Stimulated activated CD8-positive, alpha-beta memory T cell treated with anti-CD3 and anti-CD28 coated beads, Interleukin-7, amount 100 ng/mL, for 1 hour (primary cell): ENCODE measurements around the gene NR1I3.
"Not testable (repeated sequence)": the region's sequence is repeated elsewhere in the genome, so short reads cannot be mapped to it uniquely, and the experiment has no call there.

Experiments
- DNase-seq, 2 donors: peaks; one replicate each; pipeline ENCODE4 v3.0.0-alpha.2; 2020; ENCODE audit warnings: low read depth in 2 of 2

NR1I3 gene

DNA sequence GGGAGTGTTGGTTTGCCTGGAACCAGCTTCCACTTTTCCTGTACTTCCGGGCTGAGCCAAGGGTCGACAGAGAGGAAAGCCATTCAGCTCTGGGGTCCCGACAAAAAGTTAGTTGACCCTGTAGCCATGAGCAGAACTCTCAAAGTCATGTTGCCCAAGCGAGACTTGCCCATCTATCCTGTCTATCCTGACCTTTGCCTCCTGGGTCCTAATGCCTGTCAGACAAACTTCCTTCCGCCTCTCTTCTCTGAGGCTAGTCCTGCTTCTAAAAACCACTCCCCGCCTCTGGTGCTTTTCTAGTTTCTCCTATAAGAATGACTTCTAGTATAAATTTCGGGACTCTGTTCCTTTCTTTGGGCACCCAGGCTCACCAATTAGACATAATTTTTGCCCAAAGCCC lies 12.8 kb upstream of the NR1I3 start:
- no peak for DNase-seq

DNA sequence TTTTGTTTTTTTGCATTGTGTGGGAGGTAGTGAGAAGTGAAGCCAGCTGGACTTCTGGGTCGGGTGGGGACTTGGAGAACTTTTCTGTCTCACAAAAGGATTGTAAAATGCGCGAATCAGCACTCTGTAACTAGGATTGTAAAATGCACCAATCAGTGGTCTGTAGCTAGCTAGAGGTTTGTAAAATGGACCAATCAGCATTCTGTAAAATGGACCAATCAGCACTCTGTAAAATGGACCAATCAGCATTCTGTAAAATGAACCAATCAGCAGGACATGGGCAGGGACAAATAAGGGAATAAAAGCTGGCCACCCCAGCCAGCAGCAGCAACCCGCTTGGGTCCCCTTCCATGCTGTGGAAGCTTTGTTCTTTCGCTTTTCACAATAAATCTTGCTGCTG lies 12.1 kb upstream of the NR1I3 start:
- not testable (repeated sequence) for DNase-seq

DNA sequence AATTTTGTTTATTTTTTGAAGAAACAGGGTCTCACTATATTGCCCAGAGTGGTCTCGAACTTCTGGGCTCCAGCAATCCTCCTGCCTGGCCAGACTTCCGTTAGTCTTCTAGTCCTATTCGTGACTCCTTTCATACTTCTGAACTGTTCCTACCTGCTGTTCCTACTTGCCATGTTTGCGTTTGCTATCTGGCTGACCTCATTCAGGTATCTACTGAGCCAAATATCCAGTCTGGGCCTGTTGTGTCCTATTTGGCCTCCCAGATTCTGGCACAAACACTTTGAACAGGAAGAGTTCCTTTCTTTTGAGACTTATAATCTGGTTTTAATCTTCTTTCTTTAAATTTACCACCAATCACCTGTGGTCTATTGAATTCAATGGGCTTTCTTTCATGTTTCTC lies 6.9 kb upstream of the NR1I3 start:
- DNase-seq = no peak

DNA sequence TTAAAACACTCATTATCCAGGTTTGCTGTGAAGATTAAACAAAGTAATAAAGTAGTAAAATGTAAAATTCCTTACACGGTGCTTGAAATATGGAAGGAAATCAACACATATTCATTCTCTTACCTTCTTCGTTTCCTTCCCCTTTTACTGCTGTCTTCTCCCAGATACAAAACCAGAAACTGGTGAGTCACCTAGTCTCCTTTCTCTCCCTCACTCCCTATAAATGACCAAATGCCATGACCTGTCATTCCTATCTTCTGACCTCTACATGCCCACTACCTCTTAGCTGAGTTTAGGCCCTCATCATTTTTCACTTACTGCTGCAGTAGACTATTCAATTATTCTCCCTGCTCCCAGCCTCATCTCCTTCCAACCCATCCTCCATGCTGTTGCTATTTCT lies 4.3 kb upstream of the NR1I3 start:
- DNase-seq = no peak

DNA sequence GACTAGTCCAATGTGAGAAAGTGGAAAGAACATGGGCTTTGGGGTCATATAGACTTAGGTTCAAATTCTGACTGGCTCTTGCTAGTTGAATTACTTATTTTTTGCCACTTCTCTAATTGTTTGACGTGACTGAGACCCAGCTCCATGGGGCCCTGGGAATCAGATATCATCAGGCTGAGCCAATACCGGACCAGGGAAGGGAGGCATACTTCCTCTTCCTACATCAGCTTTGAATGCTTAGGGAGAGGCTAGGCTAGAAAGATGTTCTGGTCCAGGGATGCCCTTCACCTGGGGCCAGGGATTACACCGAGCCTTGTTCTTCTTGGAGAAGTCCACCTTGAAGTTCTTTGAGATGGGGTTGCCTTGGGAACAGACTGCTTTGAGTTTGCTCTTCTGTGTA lies 3.7 kb upstream of the NR1I3 start:
- no peak for DNase-seq

DNA sequence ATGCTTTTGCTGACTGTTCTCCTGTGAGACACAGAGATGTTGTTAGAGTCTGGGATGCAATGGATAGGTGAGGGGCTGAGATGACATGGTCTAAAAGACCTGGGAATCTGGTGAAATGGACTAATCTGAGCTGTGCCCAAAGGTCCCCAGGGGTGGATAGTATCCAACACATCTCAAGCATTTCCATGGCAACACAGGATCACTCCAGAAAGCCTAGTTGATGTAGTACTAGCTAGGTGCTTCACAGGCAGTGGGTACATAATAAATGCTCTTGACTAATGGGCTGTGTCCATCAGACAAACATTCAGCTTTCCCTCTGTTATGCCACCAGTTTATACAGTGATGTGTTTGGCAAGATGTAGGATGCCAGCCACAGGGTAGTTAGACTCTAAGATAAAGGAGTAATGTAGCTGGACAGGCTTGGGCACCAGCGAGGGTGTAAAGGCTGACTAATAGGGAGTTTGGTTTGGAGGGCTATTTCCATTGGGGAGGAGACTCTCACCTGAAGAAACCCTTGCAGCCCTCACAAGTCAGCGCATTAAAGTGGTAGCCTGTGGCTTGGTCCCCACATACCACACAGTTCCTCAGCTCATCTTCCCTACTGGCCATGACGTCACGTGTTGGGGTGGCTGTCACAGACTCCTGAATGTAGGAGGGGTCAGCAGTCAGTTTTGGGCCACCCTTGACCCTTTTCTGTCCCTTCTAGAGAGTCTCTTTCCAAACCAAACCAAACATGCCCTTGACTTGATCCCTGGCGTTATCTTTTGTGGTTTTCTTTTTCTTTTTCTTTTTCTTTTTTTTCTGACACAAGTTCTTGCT lies 1.8 kb downstream of the NR1I3 start:
- no peak for DNase-seq

DNA sequence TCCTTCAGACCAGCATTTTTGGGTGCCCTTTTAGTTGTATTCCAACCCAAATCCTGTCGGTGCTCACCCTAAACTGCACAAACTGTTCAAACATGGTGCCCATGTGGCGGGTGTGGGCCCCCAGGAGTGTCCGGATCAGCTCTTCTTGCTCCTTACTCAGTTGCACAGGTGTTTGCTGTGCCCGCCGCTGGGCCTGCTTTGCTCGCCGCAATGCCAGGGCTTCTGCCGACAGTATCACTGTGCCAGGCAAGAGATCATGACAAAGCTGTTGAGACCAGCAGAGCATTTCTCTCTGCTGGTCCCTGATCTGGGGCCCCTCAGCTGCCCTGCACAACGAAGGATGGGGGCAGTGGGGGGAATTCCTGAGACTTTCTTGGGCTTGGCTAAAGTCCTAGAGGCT lies 4.9 kb downstream of the NR1I3 start:
- DNase-seq = no peak

GRCh38 chr1:161230762-161231161 lies 7.2 kb downstream of the NR1I3 start:
- no peak for DNase-seq

GRCh38 chr1:161229896-161230295 lies 8.1 kb downstream of the NR1I3 start:
- DNase-seq = no peak

GRCh38 chr1:161228032-161228431 lies 10.0 kb downstream of the NR1I3 start:
- DNase-seq = no peak

DNA sequence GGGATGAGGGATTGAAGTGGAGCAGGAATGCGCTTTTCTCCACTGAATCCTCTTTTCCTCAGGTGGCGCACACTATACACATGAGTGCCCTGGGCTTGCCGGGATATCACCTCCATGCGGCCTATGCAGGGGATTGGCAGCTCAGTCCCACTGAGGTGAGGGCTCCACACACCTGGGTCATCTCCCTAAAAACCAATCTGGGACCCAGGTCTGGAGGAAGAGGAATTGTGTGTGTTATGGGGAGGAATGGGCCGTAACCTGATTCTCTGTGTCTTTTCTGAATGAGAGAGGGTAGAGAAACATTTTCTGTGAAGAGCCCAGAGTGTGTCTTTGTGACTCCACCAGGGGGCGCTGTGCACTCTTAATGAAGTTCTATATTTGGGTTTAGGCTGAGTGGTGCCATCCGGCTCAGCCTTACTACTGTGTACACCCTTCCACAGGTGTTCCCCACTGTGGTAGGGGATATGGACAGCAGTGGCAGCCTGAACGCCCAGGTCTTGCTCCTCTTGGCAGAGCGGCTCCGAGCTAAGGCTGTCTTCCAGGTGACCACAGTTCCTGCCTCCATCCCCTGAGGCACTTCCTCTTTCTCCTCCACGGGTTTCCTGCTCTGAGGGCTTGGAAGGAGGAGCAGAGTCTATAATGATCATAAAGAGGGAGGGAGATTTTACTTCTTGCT lies 10.7 kb downstream of the NR1I3 start:
- peak; percentile 70 to 91 for DNase-seq

GRCh38 chr1:161226759-161227158 lies 11.2 kb downstream of the NR1I3 start:
- no peak for DNase-seq

GRCh38 chr1:161226320-161226711 lies 11.7 kb downstream of the NR1I3 start:
- no peak for DNase-seq

DNA sequence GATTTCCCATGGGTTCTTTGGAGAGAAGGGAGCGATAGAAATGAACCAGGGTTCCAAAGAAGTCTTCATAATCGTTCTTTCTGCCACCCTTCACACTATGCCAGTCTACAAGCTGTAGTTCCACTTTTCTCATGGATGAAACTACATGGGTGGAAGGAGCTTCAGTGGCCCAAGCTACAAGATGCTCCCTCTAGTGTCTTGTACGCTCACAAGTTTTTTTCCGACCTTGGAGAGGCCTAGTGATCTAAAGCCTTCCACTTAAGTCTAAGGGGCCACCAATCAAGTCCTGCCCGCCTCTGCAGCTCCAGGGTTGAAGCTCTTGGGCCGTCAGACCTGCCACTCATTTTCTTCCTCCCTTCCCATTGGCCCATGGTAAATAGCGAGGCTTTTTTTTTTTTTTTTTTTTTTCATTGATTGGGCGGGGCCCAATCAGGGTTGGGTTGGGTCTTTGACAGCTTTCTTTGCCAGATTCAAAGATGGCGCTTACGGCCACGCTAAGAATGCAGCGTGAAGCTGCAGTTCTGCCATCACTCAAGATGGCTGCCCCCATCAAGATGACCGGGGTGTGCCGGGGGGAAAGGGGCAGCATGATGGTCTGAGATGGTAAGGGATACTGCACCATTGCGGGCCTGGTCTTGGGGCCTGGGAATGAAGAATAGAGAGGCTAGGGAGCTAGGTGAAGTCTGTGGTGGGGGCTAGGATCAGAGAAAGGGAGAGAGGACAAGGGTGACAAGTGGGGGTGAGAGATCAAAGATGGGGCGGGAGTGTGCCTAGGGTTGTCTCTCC lies 12.3 kb downstream of the NR1I3 start, which contains the start of gene TOMM40L:
Gene TOMM40L, plus strand, starts transcription at position 527 of the 786 bp plus-strand sequence. CDS start 430 bp downstream, outside the sequence.
- DNase-seq = peak; percentile 58 to 72

DNA sequence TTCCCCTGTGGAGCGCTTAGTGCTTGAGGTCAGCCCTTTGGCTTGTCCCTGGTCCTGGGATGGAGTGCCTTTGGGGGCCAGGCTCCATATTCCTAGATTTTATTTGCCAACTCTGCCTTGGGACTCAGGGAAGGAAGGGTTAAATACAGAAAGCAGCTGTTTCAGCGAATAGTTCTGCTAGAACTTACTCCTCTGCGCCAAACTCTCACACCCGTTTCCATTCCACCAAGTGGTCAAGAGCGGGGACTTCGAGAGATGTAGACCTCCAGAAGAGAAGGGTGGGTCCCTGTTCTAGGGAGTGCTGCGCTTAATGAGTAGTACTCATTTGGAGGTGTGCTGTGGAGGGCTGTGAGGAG lies 12.8 kb downstream of the NR1I3 start:
- no peak for DNase-seq

DNA sequence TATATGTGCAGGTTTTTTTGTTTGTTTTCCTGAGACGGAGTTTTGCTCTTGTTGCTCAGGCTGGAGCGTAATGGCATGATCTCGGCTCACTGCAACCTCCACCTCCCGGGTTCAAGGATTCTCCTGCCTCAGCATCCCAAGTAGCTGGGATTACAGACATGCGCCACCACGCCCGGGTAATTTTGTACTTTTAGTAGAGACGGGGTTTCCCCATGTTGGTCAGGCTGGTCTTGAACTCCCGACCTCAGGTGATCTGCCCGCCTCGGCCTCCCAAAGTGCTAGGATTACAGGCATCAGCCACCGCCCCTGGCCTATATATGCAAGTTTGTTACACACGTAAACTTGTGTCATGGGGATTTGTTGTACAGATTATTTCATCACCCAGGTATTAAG lies 13.3 kb downstream of the NR1I3 start:
- not testable (repeated sequence) for DNase-seq

DNA sequence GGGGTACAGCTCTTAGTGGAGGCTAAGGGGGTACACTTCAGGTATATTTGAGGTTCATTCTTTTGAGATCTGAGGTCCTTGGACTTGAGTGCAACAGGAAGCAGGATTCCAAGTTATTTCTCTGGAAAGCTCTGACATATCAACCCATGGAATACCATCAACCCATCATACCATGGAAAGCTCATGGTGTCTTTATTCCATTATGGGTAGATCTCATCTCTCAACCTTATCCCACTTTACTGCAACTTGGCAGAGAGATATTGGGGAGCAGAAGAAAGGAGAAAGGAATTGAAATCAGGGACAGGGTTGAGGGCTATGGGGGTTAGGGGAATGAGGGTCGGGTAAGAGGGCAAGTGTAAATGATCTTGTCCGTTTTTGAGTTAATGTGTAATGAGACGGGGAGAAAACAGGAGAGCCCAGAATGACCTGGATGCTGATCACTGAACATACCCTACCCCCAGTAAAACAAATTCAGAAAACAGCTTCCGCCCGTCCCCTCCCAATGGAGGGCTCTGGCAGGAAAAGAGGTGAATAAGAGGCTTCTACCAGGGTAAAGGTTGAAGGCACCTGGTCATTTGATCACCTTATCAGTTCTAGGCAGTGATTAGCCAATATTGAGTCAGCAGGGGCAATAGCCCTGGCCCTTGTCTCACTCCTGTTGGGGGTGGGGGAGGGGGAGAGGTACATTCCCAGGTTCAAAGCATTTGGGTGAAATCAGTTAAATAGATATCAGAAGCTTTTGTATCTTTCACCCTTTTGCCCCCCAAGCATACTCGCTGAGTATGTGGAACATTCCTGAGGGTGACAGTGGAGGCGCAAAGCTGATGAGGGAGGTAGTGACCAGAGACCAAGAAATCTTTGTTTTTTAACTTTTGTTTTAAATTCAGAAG lies 14.0 kb downstream of the NR1I3 start:
- no peak for DNase-seq

DNA sequence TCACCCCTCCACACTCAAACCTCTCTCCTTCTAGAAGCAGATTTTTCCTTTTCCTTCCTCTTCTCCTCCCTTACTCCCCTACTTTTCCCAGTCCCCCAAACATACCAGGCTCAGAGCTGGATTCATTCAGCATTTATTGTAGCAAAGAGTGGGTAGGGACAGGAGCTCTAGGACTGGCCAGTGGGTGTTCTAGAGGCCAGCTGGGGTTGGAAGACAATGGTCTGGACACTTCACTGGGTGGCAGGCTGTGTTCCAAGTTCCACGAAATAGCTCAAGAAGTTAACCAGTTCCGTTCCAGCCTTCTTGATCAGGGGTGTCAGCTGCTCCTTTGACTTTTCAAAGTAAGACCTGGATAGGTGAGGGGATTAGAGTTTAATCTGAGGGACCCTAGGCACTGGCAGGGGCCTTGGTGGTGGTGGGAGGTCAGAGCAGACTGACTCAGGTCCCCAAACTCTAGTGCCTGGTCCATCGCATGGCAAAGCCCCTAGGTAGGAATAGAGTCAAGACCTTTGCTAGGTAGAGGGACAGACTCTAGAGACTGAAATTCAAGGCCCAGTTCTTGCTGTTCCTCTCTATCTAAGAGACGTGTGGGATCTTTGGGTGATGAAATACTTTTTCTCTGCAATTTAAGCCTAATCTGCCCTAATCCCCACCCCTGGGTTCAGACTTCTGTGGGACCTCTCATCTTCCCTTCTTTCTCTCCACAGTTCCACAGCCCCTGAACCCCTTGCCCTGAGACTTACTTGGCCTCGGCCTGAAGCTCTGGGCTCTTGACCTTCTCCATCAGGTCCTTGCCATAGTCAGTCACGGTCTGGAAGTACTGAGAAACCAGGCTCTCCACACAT lies 15.6 kb downstream of the NR1I3 start:
- DNase-seq = no peak

DNA sequence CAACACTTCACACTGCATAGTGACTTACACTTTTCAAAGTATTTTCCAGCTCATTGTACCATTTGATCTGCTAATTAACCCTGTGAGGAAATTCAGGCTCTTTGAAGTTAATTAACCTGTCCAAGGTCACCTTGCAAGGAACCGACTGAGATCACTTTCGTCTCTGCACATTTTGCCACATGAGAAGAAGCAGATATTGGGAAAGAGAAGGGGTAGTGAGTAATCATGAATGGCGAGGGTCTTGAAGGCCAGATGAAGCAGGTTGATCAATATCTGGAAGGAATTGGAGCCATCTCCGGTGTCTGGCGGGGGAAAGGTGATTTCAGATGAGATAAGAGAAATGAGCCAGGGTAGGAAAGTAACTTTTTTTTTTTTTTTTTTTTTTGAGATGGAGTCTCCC lies 18.0 kb downstream of the NR1I3 start:
- DNase-seq = no peak

DNA sequence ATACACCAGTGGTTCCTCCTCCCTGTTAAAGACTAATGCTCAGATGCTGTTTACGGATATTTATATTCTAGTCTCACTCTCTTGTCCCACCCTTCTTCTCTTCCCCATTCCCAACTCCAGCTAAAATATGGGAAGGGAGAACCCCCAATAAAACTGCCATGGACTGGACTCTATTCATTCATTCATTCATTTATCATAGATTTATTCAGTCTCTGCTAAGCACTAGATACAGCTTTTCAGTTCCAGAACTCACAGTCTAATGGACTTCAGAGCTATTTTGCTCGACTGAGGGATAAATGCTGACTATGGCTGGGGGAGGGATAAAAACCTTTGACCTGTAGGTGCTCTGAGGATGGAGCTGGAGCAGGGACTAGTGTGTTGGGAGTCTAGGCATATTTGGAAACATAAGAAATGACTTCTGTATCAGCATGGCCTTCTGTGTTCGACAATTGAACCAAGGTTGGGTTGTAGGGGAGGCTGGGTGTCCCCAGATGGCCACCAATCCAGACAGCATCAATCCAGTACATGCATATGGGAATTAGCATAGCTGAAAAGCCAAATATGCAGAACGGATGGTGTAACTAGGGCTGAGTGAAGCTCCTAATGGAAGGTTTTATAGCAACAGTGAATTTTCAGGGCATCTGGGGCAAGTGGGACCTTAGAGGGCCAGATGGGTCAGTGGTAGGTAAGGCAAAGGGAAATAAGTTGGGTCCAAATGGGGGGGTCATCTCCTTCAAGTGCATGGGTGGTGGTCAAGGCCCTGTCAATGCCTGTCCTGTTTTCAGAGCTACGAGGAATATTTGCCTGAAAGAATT lies 18.7 kb downstream of the NR1I3 start:
- no peak for DNase-seq
